T-helper 17 cell (primary cell): ENCODE measurements around the gene ITPRIP. TPM values are rescaled to one million over a fixed set of nuclear protein-coding genes. Genes with fewer than 3 reads are reported as not detected.
A peak's percentile ranks its signal among the peaks of the same experiment; 100 is the strongest.

Source experiments
- ATAC-seq: fragments of 150-1000 bp; cut with Tn5 transposase; 2 replicates; pipeline ENCODE4 v1.10.0; 2021; ENCODE audit warnings: mild to moderate bottlenecking, moderate library complexity
- DNase-seq, 3 donors: peaks; one replicate each; pipeline versions ENCODE4 v3.0.0 to v3.0.0-alpha.2; 2020 to 2021
- H3K9me3 ChIP-seq: one replicate; pipeline ENCODE4 v1.7.0; 2013; ENCODE audit warnings: low read length, mild to moderate bottlenecking; ENCODE audit not compliant: control insufficient read depth, poor library complexity, severe bottlenecking
- H3K27ac Mint-ChIP-seq: one replicate; pipeline ENCODE4 v1.8.0; 2022; ENCODE audit warnings: mild to moderate bottlenecking, moderate library complexity, mixed read lengths
- H3K27me3 Mint-ChIP-seq: one replicate; pipeline ENCODE4 v1.8.0; 2022; ENCODE audit warnings: mixed read lengths
- H3K36me3 Mint-ChIP-seq: one replicate; pipeline ENCODE4 v1.8.0; 2022; ENCODE audit warnings: low read depth, mixed read lengths
- H3K4me1 Mint-ChIP-seq: one replicate; pipeline ENCODE4 v1.8.0; 2022; ENCODE audit warnings: mild to moderate bottlenecking, mixed read lengths
- H3K4me3 Mint-ChIP-seq: one replicate; pipeline ENCODE4 v1.8.0; 2022; ENCODE audit warnings: mild to moderate bottlenecking, moderate library complexity, mixed read lengths
- total RNA-seq, 4 donors: library from RNA in 2 of 4; stranded (reverse) in 2 of 4; gene quantifications; one replicate each; pipeline ENCODE4 v1.2.3 and lab custom pipeline; 2022 to 2026

Gene ITPRIP
- 10 to 100 TPM; 30.6 to 47.1 TPM for total RNA-seq
- total RNA-seq (lab: John Stamatoyannopoulos, UW) = 27.2 to 115 reads per million in 2 donors

- Mint-ChIP-seq H3K36me3 (no peaks in the 10 kb centered on the region), H3K27me3 (peaks cover 5% of the 10 kb centered on the region), H3K27ac (peak within 1 kb of the TSS; percentile 97), H3K4me3 (peak within 1 kb of the TSS; percentile 98), H3K4me1 (peaks cover 40% of the 10 kb centered on the region)
- peak; percentile 44 to 63 (median 53) for DNase-seq
- no peaks in the 10 kb centered on the region for H3K9me3 ChIP-seq
- ATAC-seq = peak; percentile 85
These were observed at the start of gene ITPRIP for GRCh38 chr10:104337985-104338735. Gene ITPRIP, minus strand, starts transcription at chr10:104338465. Its CDS starts 22,414 bp downstream, at chr10:104316051.

- no peak overlapping the region for H3K27ac Mint-ChIP-seq
- DNase-seq (no peak), ATAC-seq (peak; percentile 51)
- H3K27me3 Mint-ChIP-seq = peaks cover 6% of the 10 kb centered on the region
- peak overlapping the region; percentile 33 for H3K4me3 Mint-ChIP-seq
- peaks cover 31% of the 10 kb centered on the region for H3K4me1 Mint-ChIP-seq
- no peaks in the 10 kb centered on the region for H3K9me3 ChIP-seq
- H3K36me3 Mint-ChIP-seq = peaks cover 3% of the 10 kb centered on the region
These were observed 49.0 kb upstream of the ITPRIP start for GRCh38 chr10:104387130-104387888.

- Mint-ChIP-seq H3K4me3 (no peak overlapping the region), H3K27ac (no peak overlapping the region), H3K27me3 (peaks cover 18% of the 10 kb centered on the region), H3K36me3 (peaks cover under 1% of the 10 kb centered on the region), H3K4me1 (no peaks in the 10 kb centered on the region)
- H3K9me3 ChIP-seq = no peaks in the 10 kb centered on the region
- ATAC-seq = no peak
- DNase-seq = no peak
These were observed 42.1 kb upstream of the ITPRIP start for GRCh38 chr10:104380336-104380735.

GRCh38 chr10:104376784-104377300 lies 38.6 kb upstream of the ITPRIP start:
- H3K27me3 Mint-ChIP-seq = peaks cover 11% of the 10 kb centered on the region
- H3K9me3 ChIP-seq = no peaks in the 10 kb centered on the region
- no peak overlapping the region for H3K4me3 Mint-ChIP-seq
- DNase-seq (no peak), ATAC-seq (no peak)
- no peaks in the 10 kb centered on the region for H3K36me3 Mint-ChIP-seq
- H3K4me1 Mint-ChIP-seq = no peaks in the 10 kb centered on the region
- no peak overlapping the region for H3K27ac Mint-ChIP-seq

- Mint-ChIP-seq H3K4me3 (no peak overlapping the region), H3K36me3 (no peaks in the 10 kb centered on the region), H3K4me1 (no peaks in the 10 kb centered on the region), H3K27ac (no peak overlapping the region), H3K27me3 (peaks cover 6% of the 10 kb centered on the region)
- no peak for DNase-seq
- no peaks in the 10 kb centered on the region for H3K9me3 ChIP-seq
- ATAC-seq = no peak
These were observed 36.3 kb upstream of the ITPRIP start for GRCh38 chr10:104374591-104374990.

GRCh38 chr10:104371753-104372152 lies 33.5 kb upstream of the ITPRIP start:
- ATAC-seq (no peak), DNase-seq (no peak)
- H3K9me3 ChIP-seq = no peaks in the 10 kb centered on the region
- no peak overlapping the region for H3K4me3 Mint-ChIP-seq
- H3K4me1 Mint-ChIP-seq = no peaks in the 10 kb centered on the region
- no peak overlapping the region for H3K27ac Mint-ChIP-seq
- H3K36me3 Mint-ChIP-seq = no peaks in the 10 kb centered on the region
- peaks cover 23% of the 10 kb centered on the region for H3K27me3 Mint-ChIP-seq

GRCh38 chr10:104368381-104368780 lies 30.1 kb upstream of the ITPRIP start:
- ATAC-seq (no peak), DNase-seq (no peak)
- H3K9me3 ChIP-seq = no peaks in the 10 kb centered on the region
- peaks cover 32% of the 10 kb centered on the region for H3K27me3 Mint-ChIP-seq
- H3K4me3 Mint-ChIP-seq = no peak overlapping the region
- H3K36me3 Mint-ChIP-seq = no peaks in the 10 kb centered on the region
- H3K4me1 Mint-ChIP-seq = no peaks in the 10 kb centered on the region
- no peak overlapping the region for H3K27ac Mint-ChIP-seq

- H3K9me3 ChIP-seq = no peaks in the 10 kb centered on the region
- DNase-seq (no peak), ATAC-seq (no peak)
- Mint-ChIP-seq H3K4me3 (no peak overlapping the region), H3K36me3 (no peaks in the 10 kb centered on the region), H3K27me3 (peaks cover 32% of the 10 kb centered on the region), H3K27ac (no peak overlapping the region), H3K4me1 (no peaks in the 10 kb centered on the region)
These were observed 29.6 kb upstream of the ITPRIP start for GRCh38 chr10:104367904-104368303.

GRCh38 chr10:104359811-104360210 lies 21.5 kb upstream of the ITPRIP start:
- ATAC-seq = no peak

GRCh38 chr10:104353325-104354048 lies 15.2 kb upstream of the ITPRIP start, which contains the start of gene CFAP58:
Gene CFAP58, plus strand, starts transcription at chr10:104353833. Its CDS starts 65 bp downstream, at chr10:104353898.
- DNase-seq (peak; percentile 87 to 91 (median 88)), ATAC-seq (peak; percentile 87)
- Mint-ChIP-seq H3K27ac (peak within 1 kb of the TSS; percentile 81), H3K27me3 (no peaks in the 10 kb centered on the region), H3K4me3 (peak within 1 kb of the TSS; percentile 78), H3K4me1 (peaks cover 18% of the 10 kb centered on the region), H3K36me3 (no peaks in the 10 kb centered on the region)
- H3K9me3 ChIP-seq = no peaks in the 10 kb centered on the region

More at GRCh38 chr10:104359811-104360210, 21.5 kb upstream of the ITPRIP start:
- H3K9me3 ChIP-seq = no peaks in the 10 kb centered on the region
- DNase-seq = no peak
- Mint-ChIP-seq H3K27me3 (peaks cover 5% of the 10 kb centered on the region), H3K27ac (no peak overlapping the region), H3K36me3 (peaks cover 3% of the 10 kb centered on the region), H3K4me1 (no peaks in the 10 kb centered on the region), H3K4me3 (no peak overlapping the region)

- Mint-ChIP-seq H3K36me3 (no peaks in the 10 kb centered on the region), H3K4me1 (peaks cover 18% of the 10 kb centered on the region), H3K27ac (peak overlapping the region; percentile 81), H3K4me3 (peak overlapping the region; percentile 78), H3K27me3 (no peaks in the 10 kb centered on the region)
- no peaks in the 10 kb centered on the region for H3K9me3 ChIP-seq
- DNase-seq (no peak), ATAC-seq (no peak)
These were observed 13.7 kb upstream of the ITPRIP start for GRCh38 chr10:104351919-104352318.

GRCh38 chr10:104351061-104351702 lies 12.9 kb upstream of the ITPRIP start:
- no peaks in the 10 kb centered on the region for H3K36me3 Mint-ChIP-seq
- ATAC-seq = no peak
- H3K27ac Mint-ChIP-seq = peak overlapping the region; percentile 8
- no peaks in the 10 kb centered on the region for H3K27me3 Mint-ChIP-seq
- H3K9me3 ChIP-seq = no peaks in the 10 kb centered on the region
- no peak for DNase-seq
- peaks cover 18% of the 10 kb centered on the region for H3K4me1 Mint-ChIP-seq
- peak overlapping the region; percentile 78 for H3K4me3 Mint-ChIP-seq
